Lung (tissue), 12 donors: ENCODE results near the gene SLC35F1. TPM values are rescaled to one million over a fixed set of nuclear protein-coding genes. Genes with fewer than 3 reads are reported as not detected.
A peak's percentile ranks its signal among the peaks of the same experiment; 100 is the strongest.

ENCODE experiments used
- ATAC-seq: fragments of 200-7000 bp; cut with Tn5 transposase; one replicate; pipeline ENCODE4 v1.9.1; 2020; ENCODE audit warnings: moderate number of reproducible peaks; ENCODE audit not compliant: insufficient read depth, low FRiP score
- DNase-seq, 3 donors: peaks; one replicate each; pipeline ENCODE4 v3.0.0-alpha.2; 2013 to 2017
- H3K27ac ChIP-seq, 2 donors: one replicate each; pipeline ENCODE4 v1.5.1; 2013; ENCODE audit warnings: mild to moderate bottlenecking in 2 of 2, moderate library complexity in 2 of 2, control low read depth in 1 of 2, inconsistent platforms in 1 of 2, low read depth in 1 of 2, low read length in 1 of 2
- H3K27me3 ChIP-seq, 3 donors: one replicate each; pipeline ENCODE4 v1.5.1; 2013; ENCODE audit warnings: low read length in 2 of 3; ENCODE audit not compliant: control insufficient read depth in 3 of 3, insufficient read depth in 3 of 3
- H3K36me3 ChIP-seq, 4 donors: one replicate each; pipeline ENCODE4 v1.5.1; 2013; ENCODE audit warnings: low read length in 4 of 4, mild to moderate bottlenecking in 1 of 4, moderate library complexity in 1 of 4; ENCODE audit not compliant: control insufficient read depth in 4 of 4, insufficient read depth in 4 of 4
- H3K4me1 ChIP-seq, 5 donors: one replicate each; pipeline ENCODE4 v1.5.1; 2013; ENCODE audit warnings: low read length in 5 of 5, mild to moderate bottlenecking in 2 of 5, moderate library complexity in 1 of 5; ENCODE audit not compliant: control insufficient read depth in 5 of 5, insufficient read depth in 5 of 5
- H3K4me3 ChIP-seq: one replicate; pipeline ENCODE4 v1.5.1; 2013; ENCODE audit warnings: mild to moderate bottlenecking, control low read depth, moderate library complexity
- H3K9ac ChIP-seq, 2 donors: one replicate each; pipeline ENCODE4 v1.5.1; 2013; ENCODE audit warnings: low read length in 2 of 2, control low read depth in 1 of 2; ENCODE audit not compliant: insufficient read depth in 1 of 2
- H3K9me3 ChIP-seq, 4 donors: one replicate each; pipeline ENCODE4 v1.5.1; 2013; ENCODE audit warnings: low read length in 3 of 4, mild to moderate bottlenecking in 1 of 4, moderate library complexity in 1 of 4; ENCODE audit not compliant: control insufficient read depth in 4 of 4, insufficient read depth in 3 of 4
- CTCF ChIP-seq: IDR thresholded peaks from 2 replicates; pipeline ENCODE4 v1.5.1; 2012; ENCODE audit warnings: mild to moderate bottlenecking; ENCODE audit errors: control extremely low read depth, extremely low read depth
- WGBS, 2 donors: extraction: QIAGEN DNeasy Blood & Tissue Kit; methylation state at CpG; one replicate each; pipeline ENCODE4 v1.1.7; 2013; 5-methylcytosine and 5-hydroxymethylcytosine counted together
- polyA plus RNA-seq, 2 donors: library from polyadenylated mRNA; stranded (reverse); fragments of 200-250 nt; gene quantifications; one replicate each; pipeline ENCODE4 v1.2.1, GENCODE V29; 2013
- total RNA-seq, 2 donors: library from RNA; depleted of rRNA in 1 of 2; stranded (reverse); fragments of >200 nt in 1 of 2; gene quantifications; one replicate each; pipeline ENCODE4 v1.2.1, GENCODE V29; 2014 to 2021
- donor health status: control.
- donor health status: control.
- donor health status: Bipolar disorder and iron deficiency.
- donor health status: healthy.
- donor health status: DM: yes; HTN: yes; CAD: no.

The SLC35F1 gene
- total and polyA plus RNA-seq, 4 donors, result 0.04 to 5.7 (median 0.07) TPM

DNA sequence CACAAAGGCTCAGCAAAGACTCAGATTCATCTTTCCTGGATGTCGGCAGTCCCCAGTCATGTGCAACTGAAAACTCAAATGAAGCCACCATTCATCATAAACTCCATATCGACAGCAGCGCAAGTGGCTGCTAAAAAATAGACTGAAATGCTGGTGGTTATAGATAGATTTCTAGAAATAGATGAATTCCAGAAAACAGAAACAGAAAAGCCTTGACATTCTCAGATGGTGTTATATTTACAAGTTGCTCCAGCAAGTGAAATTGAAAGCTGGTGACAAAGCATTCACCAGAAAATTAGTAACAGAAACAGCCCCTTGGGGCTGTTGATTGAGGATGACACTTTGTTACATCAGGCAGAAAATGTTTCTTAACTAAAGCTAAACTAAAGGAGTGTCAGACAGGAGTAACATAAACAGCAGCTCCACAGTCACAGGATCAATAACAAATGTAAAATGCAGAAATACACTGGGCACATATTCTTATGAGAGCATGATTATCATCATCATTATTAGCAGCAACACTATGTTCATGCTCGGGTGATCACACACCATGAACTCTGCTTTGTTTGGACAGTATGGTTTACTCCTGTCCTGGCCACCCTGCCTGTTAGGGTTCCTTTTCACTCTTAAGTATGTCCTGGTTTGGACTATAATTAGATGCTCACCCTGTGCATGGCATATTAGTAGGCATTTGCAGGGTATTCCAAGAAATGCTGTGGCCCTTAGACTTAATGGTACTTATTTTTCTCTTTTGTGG is 36.4 kb upstream of the SLC35F1 start:
- 82 to 92% methylated on average over 4 of the region's 4 CpGs for WGBS, 2 donors
- peaks cover 0 to 2% (median 0%) of the 10 kb centered on the region in 3 donors for H3K27me3 ChIP-seq

DNA sequence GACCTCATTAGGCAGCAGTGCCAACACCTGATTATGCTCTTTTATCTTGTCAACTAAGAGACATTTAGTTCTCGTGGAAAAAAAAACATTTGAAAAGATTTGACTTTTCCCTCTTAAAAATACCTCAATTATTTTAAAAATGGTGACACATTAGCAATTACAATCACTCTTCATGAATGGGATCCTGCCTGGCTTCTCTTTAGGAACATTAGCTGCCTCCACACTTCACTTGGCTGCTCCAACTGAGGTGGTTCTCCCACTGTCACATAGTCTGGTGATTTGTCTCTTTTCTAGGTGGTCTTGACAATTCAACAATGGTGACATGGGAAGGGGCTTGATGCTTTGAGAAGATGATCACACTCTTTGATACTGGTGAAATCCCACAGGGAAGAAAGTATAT is 26.2 kb upstream of the SLC35F1 start:
- DNase-seq (no peak), ATAC-seq (no peak)
- no peaks in the 10 kb centered on the region for H3K27me3 ChIP-seq
- H3K27ac ChIP-seq, result no peak overlapping the region
- 42 to 68% methylated on average over 1 of the region's 1 CpG for WGBS, 2 donors
- H3K9me3 ChIP-seq, result no peaks in the 10 kb centered on the region
- no peaks in the 10 kb centered on the region for H3K4me1 ChIP-seq
- TF ChIP-seq CTCF, result no peak
- no peak overlapping the region for H3K4me3 ChIP-seq
- no peak overlapping the region for H3K9ac ChIP-seq
- H3K36me3 ChIP-seq, result no peaks in the 10 kb centered on the region

More for the DNA sequence above, 36.4 kb upstream of the SLC35F1 start:
- Histone ChIP-seq H3K9me3 (peaks cover 0 to 7% (median 2%) of the 10 kb centered on the region in 4 donors), H3K4me1 (no peaks in the 10 kb centered on the region), H3K9ac (no peak overlapping the region), H3K27ac (no peak overlapping the region), H3K4me3 (no peak overlapping the region), H3K36me3 (no peaks in the 10 kb centered on the region)
- ATAC-seq, result no peak
- TF ChIP-seq CTCF, result no peak
- no peak for DNase-seq

- H3K27me3 ChIP-seq, result no peaks in the 10 kb centered on the region
- TF ChIP-seq CTCF, result no peak
- no peak for ATAC-seq
- H3K36me3 ChIP-seq, result no peaks in the 10 kb centered on the region
- H3K4me3 ChIP-seq, result no peak overlapping the region
- H3K4me1 ChIP-seq, result no peaks in the 10 kb centered on the region
- H3K9ac ChIP-seq, result no peak overlapping the region
- no peaks in the 10 kb centered on the region for H3K9me3 ChIP-seq
- H3K27ac ChIP-seq, result no peak overlapping the region
- peak in 1 of 3 donors; percentile 17 for DNase-seq
Observed at GRCh38 chr6:117890172-117890571, 16.9 kb upstream of the SLC35F1 start.
